Kidney tubule cell (primary cell): ENCODE measurements around the gene WDR93.

Experiments used
- DNase-seq: peaks from one replicate; pipeline ENCODE4 v3.0.0-alpha.2; 2018; ENCODE audit warnings: low spot score

The WDR93 gene

DNA sequence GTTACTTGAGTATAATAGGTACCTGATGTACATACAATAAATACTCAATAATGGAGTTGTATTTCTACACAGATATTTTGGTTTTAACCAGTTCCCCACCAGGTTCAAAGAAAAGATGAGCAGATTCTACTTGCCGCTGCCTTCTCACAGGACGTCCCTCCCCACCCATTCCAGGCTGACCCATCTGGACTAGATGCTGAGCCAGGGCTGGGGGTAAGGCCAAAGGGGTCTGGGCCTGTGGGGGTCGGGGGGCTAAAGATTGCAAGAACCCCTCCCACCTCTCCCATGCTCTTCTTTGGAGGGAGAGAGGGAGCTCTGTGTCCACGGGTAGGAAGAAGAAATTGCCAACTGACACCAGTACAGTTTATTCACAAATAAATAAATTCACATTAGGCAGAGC is 58.9 kb downstream of the WDR93 start:
- no peak for DNase-seq

DNA sequence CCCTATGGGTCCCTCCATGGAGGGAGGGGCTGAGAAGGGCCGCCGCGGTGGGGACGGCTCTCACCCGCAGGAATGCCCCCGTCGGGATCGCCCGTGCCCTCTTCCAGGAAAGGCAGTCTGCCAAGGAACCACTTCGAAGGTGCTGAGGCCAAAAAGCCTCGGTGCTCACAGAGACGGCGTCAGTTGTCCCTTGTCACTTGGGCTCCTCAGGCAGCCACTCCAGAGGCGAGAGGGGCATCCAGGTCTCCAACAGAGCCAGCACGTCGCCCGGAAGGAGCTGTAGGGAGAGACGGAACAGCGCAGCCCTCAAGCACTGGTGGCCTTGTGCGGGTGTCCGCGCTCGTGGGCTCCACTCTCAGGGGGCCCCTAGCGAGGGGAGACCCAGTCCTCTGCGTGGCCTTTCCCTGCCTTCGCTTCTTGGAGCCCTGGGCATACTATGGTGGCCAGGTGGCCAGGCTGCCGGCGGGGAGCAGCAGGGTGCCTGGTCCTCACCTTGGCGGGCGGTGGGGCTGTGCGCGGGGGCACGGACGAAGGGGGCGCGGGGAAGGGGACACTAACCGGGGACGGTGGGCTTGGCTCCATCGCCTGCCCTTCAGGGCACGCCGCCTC is 59.4 kb downstream of the WDR93 start:
- DNase-seq, result no peak

DNA sequence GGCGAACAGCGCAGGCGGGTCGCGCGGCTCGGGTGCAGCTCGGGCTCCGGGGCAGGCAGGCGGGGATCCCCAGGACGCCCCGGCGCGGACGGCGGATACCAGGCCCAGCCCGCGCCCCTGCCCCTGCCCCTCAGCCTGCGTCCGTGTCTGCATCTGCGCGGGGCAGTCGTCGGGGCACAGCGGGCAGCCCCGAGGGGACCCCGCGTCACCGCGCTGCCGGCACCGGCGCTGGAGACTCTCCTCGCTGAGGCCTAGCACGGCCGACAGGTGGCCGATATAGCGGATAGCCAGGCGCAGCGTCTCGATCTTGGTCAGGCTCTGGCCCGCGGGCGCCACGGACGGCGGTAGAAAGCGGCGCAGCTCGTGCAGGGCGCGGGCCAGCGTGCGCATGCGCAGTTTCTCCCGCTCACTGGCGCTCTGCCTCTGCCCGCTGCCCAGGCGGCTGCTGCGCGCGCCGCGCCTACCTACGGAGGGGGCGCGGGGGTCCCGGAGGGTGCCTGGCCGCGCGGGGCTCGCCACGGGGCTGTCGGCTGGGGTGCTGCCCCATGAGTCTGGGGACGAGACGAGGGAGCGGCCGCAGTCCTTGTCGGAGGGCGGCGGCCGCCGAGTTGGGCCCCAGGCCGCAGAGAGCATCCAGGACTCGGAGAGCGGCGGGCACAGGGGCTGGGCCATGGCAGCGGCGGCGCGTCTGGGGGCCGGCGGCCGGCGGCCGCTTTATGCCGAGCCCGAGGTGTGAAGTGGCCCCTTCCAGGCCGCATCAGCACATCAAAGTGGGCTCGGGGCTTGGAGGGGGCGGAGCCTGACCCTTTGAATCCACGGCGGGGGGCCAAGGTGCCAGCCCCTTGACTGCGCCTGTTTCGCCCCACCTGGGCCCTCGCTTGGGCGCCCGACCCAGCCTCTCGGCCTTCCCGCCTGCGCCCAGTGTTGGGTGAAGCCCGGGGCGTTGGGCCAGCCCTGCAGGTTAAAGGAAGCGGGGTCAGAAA is 60.2 kb downstream of the WDR93 start, which contains the start of gene MESP1:
TSS of gene MESP1 (minus strand) at position 690 of the 983 bp plus-strand sequence. CDS start at position 672, 18 bp downstream.
- DNase-seq, result peak; percentile 94

DNA sequence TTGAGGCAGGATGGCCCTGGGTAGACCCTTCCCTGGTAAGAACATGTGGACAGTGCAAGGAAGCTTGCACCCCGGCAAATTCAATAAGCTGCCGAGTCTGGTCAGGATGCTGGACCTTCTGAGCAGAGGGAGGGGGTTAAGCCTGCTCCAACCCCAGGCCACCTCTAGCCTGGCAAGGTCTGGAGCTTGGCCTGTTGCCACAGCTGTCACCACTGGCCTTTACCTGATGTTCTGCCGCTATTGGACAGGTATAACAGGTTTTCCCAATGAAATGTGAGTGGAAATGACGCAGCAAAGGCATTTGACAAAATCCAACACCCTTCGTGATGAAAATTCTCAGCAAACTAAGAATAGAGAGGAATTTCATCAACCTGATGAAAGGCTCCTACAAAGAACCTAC is 61.1 kb downstream of the WDR93 start:
- DNase-seq, result no peak

DNA sequence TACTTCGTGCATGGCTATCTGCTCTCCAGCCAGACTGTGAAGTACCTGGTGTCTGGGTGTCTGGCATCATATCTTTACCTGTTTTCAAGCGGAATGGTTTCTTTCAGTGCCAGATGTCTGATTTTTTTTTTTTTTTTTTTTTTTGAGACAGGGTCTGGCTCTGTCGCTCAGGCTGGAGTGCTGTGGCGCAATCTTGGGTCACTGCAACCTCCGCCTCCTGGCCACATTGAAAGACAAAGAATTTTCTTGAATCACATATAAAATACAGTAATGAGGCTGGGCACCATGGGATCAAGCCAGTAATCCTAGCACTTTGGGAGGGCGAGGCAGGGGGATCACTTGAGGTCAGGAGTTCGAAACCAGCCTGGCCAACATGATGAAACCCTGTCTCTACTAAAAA is 63.2 kb downstream of the WDR93 start:
- DNase-seq, result no peak

DNA sequence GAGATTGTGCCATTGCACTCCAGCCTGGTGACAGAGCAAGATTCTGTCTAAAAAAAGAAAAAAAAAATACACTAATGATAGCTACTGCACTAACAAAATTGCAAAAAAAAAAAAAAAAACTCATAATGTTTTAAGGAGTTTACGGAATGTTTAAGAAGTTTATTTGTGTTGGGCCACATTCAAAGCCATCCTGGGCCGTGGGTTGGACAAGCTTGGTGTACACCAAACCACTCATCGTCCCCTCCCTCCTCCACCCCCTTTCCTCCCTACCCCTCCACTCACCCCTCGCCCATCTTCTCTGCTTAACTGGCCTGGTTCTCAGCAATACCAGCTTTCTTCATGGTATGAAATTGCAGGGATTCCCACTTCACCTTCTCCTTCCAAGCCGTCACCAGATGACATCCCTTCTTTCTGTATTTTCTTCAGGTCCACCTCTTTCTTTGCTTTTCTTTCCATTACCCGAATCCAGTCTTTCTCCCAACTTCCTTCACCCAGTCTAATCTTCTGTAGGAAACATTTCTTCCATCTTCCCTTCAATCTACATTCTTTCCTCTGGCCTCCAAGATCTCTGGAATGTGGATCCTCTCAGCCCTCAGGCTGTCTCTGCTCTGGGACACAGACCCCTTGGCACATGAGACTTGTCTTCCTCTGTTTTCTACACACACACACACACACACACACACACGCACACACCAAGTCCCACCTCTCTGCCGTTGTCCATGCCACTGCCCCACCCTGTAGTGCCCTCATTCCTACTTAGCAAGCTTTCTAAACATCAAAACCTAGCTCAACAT is 63.9 kb downstream of the WDR93 start:
- no peak for DNase-seq

DNA sequence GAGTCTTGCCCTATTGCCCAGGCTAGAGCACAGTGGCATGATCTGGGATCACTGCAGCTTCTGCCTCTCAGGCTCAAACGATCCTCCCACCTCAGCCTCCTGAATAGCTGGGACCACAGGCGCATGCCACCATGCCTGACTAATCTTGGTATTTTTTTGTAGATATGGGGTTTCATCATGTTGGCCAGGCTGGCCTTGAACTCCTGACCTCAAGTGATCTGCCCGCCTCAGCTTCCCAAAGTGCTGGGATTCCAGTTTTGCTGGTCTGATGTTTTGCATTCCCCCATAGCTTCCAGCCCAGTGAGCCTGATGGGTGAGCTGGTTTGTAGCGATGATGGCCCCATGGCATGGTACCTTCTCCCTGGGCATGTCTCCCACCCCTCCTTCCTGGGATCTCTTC is 65.1 kb downstream of the WDR93 start:
- DNase-seq, result no peak

DNA sequence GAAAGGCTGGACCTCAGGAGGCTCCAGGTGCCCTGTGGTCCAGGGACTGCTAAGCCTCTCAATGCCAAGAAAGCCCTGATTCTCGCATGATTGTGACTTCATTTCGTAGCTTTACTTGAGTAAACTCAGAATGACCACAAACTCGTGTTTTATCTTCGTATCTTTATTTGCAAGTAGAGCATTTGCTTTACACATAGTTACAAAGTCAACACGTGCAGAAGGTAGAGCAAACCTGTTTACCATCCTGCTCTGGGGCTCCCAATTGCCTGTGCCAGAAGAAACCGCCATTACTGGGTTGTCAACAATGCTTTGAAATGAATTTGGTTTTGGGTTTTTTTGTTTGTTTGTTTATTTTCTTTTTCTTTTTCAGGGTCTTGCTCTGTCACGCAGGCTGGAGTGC is 66.3 kb downstream of the WDR93 start:
- no peak for DNase-seq

DNA sequence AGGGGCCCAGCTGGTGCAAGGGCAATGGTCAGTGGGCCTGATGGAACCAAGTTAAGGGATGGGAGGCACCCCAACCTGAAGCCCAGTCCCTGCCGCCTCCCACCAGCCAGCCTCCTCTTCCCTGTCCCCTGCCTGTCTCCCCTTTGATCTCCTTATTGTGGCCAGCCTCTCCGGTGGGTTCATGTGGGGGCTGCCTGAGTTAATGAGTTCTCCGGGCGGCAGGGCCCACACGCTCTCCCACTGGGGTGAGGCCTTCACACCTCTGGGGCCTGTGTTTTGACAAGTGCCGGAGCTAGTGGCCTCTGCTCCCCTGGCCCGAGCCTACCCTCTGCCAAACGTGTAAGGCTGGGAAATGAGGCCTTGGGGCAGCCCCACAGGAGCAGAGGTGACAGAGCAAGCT is 67.7 kb downstream of the WDR93 start:
- no peak for DNase-seq

DNA sequence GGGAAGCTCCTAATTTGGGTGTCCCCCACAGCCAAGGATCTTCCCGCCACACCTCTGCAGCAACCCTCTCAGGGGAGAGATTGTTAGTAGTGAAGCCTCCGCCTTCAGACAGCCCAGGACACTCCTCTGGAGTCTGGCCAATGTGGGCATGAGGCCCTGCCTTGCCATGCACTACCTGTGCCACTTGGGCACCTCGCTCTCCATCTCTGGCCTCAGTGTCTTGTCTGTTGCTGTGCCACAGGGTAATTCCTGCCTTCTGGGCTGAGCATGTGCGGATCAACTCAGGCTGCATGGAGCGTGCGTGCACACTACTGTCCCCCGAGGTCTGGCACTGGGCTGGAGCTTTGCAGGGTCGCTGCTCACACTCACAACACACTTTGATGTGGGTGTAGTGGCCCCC is 68.4 kb downstream of the WDR93 start:
- DNase-seq, result no peak

DNA sequence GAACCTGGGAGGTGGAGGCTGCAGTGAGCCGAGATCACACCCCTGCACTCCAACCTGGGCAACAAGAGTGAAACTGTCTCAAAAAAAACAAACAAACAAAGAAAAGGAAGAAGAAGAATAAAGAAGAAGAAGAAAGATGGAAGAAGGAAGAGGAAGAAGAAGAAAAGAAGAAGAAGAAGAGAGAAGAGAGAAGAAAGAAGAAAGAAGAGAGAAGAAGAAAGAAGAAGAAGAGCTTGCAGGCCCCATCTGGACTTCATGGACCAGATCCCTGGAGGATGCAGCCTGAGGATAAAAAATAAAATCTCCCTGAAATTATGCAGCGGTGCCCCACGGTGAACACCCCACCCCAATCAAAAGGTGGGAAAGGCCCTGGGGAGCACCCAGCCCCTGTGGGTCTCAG is 69.2 kb downstream of the WDR93 start:
- no peak for DNase-seq

DNA sequence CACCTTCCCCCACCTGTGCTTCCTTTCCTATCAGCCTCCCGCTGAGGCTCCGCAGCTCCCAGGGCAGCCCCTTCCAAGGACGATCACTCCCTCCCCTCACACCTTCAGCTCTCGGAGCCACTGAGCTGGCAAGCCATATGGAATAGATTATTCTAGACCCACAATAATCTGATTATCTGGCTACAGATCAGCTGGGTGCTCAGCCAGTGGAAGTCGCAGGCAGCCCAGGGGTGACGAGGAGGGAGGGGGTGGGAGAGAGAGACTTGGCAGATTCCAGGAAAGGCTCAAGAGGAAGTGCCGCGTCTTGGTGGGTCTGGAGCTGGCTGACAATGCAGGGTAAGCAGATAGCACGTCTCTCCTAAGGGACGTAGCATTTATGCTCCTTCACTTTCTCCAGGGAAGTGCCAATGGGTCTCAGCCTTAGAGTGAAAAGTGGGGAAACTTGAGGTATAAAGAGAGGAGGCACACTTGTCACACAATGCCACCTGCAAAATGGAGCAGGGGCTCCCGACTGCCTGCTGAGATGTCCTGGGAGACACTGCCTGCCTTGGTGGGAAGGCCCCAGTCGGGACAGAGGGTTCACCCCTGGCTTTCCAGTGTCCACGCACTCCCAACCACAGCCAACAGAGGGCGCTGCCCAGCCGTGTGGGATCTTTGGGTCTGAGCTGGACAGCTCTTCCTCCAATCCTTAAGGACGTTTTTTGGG is 69.8 kb downstream of the WDR93 start:
- peak; percentile 79 for DNase-seq

DNA sequence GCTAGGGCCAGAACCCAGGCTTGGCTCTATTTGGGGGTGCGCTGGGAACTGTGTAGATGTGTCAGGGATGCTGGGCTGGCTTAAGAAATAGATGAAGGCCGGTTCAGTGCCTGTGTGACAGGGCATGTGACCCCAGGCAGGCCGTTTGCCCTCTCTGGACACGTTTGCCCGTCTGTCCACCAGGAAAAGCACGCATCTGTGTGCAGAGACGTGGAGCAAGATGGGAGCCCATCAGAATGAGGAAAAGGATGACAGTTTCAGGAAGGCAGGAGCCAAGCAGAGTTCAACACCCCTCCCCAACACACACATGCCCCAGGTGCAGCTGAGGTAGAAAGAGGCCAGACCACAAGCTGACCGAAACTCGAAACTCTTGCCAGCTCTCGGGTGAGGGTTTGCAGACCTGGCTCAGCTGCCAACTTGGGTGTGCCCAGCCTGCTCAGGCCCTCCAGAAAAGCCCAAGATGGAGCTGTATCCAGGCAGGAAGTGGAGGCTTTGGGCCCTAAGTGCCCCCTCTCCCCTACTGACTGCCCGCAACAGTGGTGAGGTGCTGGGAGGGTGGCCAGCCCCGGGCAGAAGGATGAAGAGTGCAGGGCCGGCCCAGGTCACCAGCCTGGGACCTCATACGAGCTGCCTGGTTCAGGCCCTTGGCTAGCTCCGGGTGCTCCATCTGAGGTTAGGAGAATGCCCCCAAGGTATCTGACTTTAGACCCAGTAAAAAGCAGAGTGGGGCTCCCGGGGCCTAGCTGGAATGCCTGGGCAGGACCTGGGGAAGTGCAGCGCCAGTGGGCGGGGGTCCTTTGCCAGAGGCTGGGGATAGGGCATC is 70.6 kb downstream of the WDR93 start:
- peak; percentile 72 for DNase-seq

DNA sequence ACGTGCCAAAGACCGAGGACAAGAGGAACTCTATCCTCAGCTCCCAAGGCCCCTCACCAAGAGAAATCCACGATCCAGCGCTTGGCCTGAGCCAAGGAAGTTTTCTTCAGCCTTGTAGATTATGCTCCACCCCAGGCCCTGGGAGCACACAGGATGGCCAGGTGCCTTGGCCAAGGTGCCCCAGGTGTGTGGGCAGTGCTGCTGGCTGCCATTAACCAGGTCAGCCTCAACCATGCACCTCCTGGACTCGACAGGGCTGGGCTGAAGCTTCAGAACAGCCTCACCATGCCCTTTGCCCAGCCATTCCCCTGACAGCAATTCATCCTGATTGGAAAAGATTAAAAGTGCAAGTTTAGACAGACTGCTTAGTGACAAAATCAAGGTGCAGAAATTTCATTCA is 71.3 kb downstream of the WDR93 start:
- DNase-seq, result no peak

DNA sequence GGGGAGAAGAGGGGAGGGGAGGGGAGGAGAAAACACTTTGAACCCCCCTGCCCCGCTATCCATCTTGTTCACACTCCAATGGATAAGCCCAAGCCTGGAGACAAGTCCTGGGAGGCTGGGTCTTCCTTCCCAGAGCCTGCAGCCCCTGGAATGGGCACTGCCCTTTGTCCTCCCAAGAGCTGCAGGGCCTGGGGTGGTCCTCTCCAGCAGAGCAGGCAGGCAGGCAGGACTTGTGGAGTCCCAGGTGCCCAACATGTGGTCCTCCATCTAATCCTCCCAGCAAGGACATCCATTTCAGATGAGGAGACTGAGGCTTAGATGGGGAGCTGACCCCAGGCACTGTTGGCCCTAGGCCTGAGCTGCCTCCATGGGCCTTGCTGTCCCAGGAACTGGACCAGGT is 75.1 kb downstream of the WDR93 start:
- DNase-seq, result no peak

DNA sequence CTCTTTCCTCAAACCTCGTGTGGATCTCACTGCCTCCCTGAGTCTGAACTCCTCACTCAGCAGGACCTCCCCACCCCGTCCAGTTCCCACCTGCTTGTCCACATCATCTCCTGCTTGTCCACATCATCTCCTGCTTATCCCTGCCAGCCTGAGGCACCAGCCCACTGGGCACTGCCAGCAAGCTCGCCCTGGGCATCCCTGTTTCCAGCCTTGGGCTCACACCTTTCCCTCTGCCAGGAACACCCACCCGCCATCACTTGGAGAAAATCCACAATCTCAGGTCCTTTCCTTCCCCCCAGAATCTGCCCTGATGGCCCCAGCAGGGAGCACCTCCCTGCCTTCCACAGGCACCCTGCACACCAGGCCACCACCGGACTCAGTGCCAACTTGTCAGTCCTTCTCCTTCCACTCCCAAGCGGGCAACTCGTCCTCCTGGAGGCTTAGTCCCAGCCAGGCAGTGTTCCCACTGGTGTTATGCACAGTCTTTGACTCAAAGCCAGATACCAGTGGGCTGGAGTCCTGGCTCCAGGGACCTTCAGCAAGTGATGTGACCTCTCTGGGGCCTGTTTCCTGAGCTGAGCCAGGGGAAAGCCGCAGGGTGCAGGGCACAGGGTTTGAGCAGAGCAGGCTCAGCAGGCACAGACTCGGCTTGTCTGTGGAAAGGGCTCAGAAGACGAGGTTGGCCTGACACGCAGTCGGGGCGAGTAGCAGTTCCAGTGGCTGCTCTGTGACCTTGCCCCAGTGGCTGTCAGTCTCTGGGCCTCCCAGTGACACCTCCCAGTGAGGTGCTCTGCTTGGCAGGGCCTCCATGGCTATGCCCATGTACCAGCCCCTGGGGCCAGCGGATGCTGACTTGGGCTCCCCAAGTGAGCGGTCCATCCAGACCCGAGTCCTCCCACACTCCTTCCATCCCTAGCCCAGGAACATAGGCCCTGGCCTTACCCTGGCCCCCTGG is 76.0 kb downstream of the WDR93 start:
- DNase-seq, result no peak

DNA sequence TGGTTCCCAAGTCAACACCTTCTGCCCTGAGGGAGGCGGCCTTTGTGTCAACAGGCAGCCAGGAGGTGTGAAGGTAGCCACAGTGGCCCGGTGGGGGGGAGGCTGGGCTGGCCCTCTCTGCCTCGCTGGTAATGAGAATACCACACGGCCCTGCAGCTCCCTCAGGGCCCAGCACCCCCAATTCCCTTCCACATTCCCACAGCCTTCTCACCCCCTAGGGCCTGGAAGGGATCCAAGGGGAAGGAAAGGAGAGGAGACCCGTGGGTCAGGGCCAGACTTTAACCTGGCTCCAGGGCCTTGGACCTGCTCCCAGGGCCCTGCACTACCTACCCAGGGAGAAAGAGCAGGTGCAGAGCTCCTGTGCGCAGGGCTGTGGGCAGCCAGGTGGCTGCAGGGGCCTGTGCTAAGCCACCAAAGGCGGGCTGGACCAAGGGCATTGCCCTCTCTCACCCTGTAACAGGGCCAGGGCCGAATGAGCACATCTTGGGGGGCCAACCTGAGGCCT is 76.9 kb downstream of the WDR93 start:
- peak; percentile 41 for DNase-seq

DNA sequence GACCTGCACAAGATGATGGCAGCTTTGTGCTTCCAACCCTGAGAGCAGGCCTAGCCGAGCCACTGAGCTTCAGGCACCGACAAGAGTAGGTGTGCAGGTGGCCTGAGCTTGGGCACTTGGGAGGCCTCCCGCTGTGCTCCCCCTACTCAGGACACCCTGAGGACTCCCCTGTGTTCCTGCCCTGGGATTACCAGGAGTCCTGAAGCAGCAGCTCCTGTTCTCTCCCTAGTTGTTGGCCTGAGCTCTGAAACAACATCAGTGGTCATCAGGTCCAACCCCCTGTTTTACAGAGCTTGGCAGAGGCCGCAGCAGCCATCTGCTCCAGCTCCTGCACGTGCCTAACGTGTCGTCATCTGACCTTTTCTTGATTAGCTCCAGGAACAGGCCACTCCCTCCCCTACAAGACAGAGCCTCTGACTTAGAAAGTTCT is 77.5 kb downstream of the WDR93 start:
- no peak for DNase-seq

DNA sequence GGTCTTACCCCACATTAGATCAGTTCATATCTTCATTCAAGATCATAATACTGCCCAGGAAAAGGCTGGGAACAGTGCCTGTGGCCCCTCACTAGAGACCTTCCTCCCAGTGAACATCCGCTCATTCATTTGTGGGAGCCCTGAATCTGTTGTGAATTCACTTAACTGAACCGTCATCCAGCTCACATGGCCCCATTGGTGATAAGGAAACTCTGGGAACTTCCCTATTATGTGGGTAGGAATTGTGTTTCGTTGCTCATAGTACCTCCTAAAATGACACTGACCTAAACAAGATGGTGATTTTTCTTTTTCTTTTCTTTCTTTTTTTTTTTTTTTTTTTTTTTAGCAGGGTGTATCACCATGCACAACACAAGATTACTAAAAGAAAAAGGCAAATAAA is 78.8 kb downstream of the WDR93 start:
- no peak for DNase-seq

DNA sequence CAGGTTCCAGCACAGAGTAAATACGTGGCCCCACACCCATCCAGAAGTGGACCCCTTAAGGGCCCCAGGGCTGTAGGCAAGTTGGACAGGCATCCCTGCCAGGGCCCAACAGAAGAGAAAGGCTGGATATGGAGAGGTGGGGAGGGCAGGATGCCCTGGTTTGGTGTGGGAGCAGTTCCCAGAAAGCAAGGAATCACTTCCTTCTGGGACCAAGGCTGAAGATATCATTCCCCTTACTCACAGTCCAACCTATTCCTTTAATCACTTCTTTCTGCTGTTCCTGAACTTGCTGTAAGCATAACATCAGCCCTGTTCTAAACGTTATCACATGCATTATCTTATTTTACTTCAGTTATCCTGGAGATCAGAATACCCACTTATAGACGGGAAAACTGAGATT is 79.4 kb downstream of the WDR93 start:
- DNase-seq, result peak; percentile 54
